HG03575 (cell line): ENCODE measurements around the gene RCC2.

Experiments used
- ATAC-seq: cut with Tn5 transposase; IDR thresholded peaks from one replicate; pipeline ENCODE4 v1.9.1; 2021; ENCODE audit not compliant: unreplicated experiment, insufficient number of reproducible peaks, low FRiP score; ENCODE audit errors: extremely low read depth

RCC2 gene

DNA sequence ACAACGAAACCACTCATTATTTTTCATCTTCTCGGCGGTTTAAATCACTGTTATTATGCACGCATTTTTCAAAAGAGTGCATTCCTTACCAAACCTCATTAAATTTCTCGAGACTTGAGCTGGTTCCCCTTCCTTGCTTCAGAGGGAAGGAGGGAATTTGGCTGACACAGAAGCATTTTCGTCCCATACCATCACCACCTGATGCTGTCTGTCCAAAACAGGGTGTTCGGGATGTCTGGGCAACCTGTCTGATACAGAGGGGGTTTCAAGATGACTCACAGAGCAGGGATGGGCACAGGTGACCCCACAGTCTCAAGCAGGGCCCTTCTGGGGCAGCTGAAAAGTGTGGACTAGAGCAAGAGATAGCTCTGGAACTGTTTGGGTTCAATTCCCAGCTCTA lies 12.3 kb upstream of the RCC2 start:
- ATAC-seq, result no peak

GRCh38 chr1:17447501-17447992 lies 8.1 kb upstream of the RCC2 start:
- no peak for ATAC-seq

- no peak for ATAC-seq
Measured at GRCh38 chr1:17442841-17443240, 3.4 kb upstream of the RCC2 start.

DNA sequence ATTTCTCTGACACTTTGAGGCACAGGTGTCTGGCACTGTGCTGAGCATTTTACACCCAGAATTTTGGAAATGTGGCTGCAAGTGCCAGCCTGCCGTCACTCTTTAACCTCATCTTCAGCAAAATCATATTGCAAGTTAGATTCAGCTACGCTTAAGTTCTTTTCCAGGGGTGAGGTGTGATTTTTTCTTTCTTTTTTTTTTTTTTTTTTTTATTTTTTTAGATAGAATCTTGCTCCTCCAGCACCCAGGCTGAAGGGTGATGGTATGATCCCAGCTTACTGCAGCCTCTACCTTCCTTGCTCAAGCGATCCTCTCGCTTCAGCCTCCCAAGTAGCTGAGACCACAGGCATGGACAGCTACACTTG lies 2.5 kb upstream of the RCC2 start:
- ATAC-seq, result no peak

- no peak for ATAC-seq
Measured at GRCh38 chr1:17441265-17441992, 2.0 kb upstream of the RCC2 start.

DNA sequence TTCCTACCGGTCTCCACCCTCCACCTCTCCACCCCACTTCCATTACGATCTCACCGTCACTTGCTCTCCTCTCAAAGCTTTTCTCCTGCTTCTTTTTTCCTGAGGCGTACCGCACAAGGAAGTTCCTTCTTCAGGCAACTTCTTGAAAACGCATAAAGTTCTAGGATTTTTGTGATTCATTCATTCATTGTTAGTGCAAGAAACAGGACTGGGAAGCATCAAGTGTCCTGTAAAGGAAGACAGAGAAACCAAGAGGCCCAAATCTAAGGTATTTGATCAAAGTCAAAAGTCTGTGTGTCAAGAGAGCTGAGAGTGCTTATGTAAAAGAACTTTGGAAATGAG lies 1.3 kb upstream of the RCC2 start:
- ATAC-seq, result no peak

DNA sequence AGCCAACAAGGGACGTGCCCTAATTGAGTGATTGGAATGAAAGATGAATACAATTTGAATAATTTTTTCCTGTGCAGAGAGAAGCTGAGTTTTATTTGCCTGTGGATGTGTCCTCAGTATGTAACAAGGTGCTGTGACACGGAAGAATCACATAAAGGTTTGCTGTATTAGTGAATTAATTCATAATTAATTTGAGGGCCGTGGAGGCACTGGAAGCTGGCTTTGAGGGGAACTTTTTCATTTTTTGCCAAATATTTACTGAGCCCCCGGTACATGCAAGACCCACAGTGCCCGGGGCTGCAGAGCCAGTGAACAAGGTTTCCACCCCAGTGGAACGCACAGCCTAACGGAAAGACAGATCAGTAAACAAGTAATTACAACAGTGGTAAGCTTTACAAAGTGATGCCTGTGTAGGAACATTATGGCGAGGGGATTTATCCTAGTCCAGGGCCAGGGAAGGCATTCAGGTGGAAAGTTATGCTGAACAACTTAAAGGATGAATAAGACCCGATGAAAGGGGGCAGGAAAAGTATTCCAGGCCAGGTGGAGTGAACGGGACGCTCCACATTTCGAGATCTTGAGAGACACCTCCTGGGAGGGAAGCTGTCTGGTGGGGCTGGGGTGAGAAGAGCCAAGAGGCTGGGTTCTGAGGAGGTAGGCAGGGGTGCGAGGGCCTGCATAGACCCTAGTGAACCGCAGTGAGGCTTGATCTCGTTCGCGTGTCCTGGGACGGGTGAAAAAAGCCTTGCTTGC lies 773 bp upstream of the RCC2 start:
- ATAC-seq, result no peak

DNA sequence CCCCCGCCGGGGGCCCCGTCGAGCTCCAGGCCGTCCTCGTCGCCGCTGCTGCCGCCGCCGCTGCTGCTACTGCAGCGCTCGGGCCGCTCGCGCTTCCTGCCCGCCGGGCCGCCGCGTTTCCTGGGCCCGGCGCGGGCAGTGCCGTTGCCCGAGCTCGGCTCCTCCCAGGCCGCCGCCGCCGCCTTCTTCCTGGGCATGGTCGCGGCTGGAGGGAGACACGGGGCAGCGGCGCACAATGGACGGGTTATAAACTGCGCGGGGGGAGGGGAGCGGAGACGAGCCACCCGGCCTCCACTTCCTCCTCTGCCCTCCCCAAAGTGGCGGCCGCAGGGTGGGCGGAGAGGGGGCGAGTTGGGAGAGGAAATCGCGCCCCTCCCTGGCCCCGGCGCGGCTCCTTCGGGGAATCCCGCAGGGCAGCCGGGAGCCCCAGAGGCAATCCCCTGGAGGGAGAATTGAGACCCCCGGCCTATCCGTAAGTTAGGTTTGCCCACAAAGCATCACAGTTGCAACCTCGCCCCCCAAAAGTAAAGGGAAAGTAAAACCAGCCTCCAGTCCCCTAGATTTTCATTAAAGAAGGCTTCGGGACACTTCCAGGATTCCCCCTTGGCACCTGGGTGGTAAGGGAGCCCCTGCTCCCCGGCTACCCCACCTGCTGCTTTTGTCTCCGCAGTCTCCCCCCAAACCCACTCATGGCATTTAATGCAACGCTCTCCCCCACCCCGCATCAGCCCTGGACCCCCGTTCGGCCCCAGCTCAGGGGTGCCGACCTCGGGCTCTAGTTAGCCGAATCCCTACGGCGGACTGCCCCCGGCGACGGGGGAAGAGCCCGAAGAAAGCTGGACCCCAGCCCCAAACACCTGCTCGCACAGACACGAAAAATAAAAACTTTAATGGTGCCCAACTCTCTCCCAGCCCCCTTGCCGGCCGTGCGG lies 893 bp downstream of the RCC2 start:
- ATAC-seq, result no peak

DNA sequence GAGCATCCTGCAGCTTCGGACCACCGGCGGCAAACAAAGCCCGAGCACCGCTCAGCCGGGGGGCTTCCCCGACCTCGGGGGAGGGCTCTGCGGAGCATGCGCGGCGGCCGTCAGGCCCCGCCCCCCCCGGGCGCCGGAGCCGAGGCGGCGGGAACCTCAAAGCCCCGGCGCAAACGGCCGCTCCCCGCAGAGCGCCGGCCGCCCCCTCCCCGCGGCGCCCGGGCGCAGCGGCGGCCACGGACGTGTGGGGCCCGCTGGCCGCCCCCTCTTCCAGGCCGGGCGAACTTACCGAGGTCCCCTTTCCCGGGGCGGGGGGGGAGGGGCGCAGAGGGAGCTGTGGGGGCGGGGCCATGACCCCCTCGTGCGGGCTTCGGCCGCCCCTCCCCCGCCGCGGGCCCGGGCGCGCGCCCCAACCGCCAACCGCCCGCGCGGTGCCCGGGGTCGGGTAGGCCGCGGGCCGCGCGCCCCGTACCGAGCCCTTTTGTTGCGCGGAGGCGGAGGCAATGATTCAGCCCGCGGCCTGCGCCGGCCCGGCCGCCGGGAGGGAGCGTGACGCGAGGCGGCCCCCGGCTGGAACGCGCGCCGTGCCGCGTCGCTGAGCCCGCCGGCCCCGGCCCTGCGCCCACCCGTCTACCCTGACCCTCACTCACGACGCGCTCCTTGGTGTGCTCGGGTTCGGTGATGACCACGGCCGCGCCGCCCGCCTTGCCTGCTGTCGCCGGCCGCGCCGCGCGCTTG lies 1.7 kb downstream of the RCC2 start:
- no peak for ATAC-seq

DNA sequence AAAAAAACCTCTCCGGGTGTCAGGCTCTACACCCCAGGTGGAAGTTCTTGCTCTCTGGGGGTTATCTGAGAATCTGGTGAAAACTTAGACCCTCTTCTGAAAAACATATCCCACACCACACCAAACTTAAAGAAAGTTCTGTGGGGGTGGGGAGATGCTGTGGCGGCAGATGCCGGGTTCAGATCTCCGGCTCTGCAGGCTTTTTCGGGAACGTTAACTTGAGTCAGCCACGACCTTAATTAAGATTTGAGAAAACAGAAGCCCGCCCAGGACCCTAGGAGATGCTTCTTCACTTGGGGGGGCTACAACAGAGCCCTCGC lies 2.3 kb downstream of the RCC2 start:
- ATAC-seq, result no peak

DNA sequence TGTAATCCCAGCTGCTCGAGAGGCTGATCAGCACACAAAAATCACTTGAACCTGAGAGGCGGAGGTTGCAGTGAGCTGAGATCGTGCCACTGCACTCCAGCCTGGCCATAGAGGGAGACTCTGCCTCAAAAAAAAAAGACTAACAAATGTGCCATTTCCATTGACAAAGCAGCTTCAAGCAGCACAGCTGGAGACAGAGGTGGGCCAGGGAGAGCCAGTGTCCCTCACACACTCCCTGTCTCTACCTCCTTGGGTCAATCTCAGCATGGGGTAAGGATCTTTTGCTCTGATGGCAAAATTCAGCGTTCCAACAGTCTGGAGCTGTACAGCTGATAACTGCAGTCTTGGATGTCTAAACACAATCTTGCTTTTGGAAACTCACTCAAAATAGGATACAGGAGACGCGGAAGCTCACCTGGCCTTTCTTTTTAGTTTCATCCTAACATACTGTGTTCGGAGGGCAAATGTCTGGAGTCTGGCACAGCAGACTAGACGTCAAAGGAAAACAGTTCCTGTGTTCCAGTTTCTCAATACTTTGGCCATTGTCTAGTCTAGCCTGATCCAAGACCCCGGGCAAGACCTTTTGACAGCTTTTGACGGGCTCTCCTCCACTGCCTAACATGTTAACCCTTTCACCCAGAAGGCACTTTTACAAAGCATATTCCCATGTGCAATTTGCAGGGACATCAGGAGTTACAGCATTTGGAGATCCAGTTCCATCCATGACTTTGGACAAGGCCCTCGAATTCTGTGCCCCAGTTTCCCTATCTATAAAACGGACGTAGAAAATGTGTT lies 2.9 kb downstream of the RCC2 start:
- no peak for ATAC-seq

- ATAC-seq, result no peak
Measured at GRCh38 chr1:17434601-17435000, 4.9 kb downstream of the RCC2 start.

- ATAC-seq, result no peak
Measured at GRCh38 chr1:17434016-17434415, 5.5 kb downstream of the RCC2 start.

- no peak for ATAC-seq
Measured at GRCh38 chr1:17433261-17433660, 6.2 kb downstream of the RCC2 start.

- no peak for ATAC-seq
Measured at GRCh38 chr1:17432412-17432811, 7.1 kb downstream of the RCC2 start.

GRCh38 chr1:17429183-17429582 lies 10.3 kb downstream of the RCC2 start:
- ATAC-seq, result no peak

- no peak for ATAC-seq
Measured at GRCh38 chr1:17427696-17428660, 11.5 kb downstream of the RCC2 start.
